ENCODE data around the gene CERKL.

DNA sequence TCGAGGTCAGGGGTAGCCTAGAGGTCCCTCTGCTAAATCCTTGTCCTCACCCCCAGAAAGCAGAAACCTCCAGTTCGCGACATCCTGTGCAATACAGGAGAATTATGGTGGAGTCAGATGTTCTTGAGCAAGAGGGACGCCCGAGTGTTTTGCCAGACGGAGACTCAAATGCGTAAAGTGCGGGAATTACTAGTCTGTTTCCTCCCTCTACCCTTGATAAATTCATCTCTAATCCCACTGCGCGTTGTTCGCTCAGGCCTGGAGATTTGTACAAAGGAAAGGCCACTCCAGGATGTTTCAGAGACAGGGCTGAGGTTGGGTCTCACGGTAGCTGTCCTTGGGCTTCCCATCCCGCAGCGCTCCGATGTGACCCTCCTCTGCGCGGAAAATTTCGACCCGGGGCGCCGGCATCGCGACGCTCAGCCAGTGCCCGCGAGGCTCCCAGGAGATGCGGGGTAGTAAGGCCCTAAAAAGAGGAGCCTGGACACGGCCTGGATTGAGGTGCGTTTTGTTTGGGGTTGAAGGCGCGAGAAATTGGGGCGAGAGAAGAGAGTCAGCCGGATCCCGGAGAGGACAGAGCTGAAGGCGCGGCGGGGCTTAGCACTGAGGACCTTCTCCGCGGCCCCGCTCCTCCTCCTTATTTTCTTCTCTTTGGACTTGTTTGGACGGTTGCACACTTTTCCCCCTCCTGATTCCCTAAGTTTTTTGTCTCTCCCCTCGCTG, 26.1 kb upstream of the CERKL start:
- no peak for TF ChIP-seq REST (IDR thresholded peaks at IDR 0.05; ENCODE audit: insufficient read depth in 1 of 2, low read depth in 2 of 2, low read length in 2 of 2)
- TF ChIP-seq TAF1 (IDR thresholded peaks at IDR 0.05; ENCODE audit: borderline replicate concordance, insufficient read depth, low read length), result no peak
- TF ChIP-seq POLR2AphosphoS5 (IDR thresholded peaks at IDR 0.05; ENCODE audit: low read depth, low read length), result no peak
- TF ChIP-seq SIN3A (IDR thresholded peaks at IDR 0.05; ENCODE audit: borderline replicate concordance, insufficient read depth, low read length), result no peak

All from PFSK-1 (cell line).